GM12878 (cell line): Measurements from ENCODE around the gene CMSS1. TPM values are rescaled to one million over a fixed set of nuclear protein-coding genes. Genes with fewer than 3 reads are reported as not detected.

Experiments
- ATAC-seq: fragments of 200-7000 bp; cut with Tn5 transposase; 3 replicates; pipeline ENCODE4 v1.9.1; 2020; ENCODE audit warnings: mild to moderate bottlenecking, moderate library complexity
- BruUV-seq: library from RNA; stranded (reverse); fragments of 400-500 nt; replicated peaks from 2 replicates; lab custom pipeline; 2021; lab: Mats Ljungman, UMichigan
- CTCF ChIA-PET: fragments of 300-600 bp; sonication (Branson Sonifier 250); formaldehyde crosslinking; extraction: SDS; loops from one replicate; lab custom pipeline; 2021; ENCODE audit warnings: inconsistent platforms; lab: Yijun Ruan, JAX
- POLR2A ChIA-PET: fragments of 350-600 bp; formaldehyde crosslinking; extraction: SDS; loops from one replicate; lab custom pipeline; 2021; ENCODE audit warnings: inconsistent platforms; lab: Charles Lee
- RAD21 ChIA-PET: fragments of 300-600 bp; sonication (Branson Sonifier 250); formaldehyde crosslinking; loops from one replicate; lab custom pipeline; 2023; ENCODE audit warnings: antibody characterized with exemption; ENCODE audit not compliant: unreplicated experiment; lab: Charles Lee
- SMC1A ChIA-PET: fragments of 300-600 bp; sonication (Branson Sonifier 250); formaldehyde crosslinking; loops from one replicate; lab custom pipeline; 2023; ENCODE audit not compliant: unreplicated experiment, uncharacterized antibody; lab: Charles Lee
- DNase-seq: peaks from one replicate; pipeline ENCODE4 v3.0.0-alpha.2; 2011; ENCODE audit warnings: low read depth, low spot score
- FAIRE-seq: peaks from 3 replicates; lab custom pipeline; 2011; peaks lifted over from hg19 to GRCh38; lab: Jason Lieb, UNC
- H2AFZ ChIP-seq: 2 replicates; pipeline ENCODE4 v1.6.0; 2011; ENCODE audit warnings: low read depth, low read length, control low read depth; ENCODE audit not compliant: control insufficient read depth
- H3K27ac ChIP-seq: 2 replicates; pipeline ENCODE4 v1.5.1; 2011; ENCODE audit warnings: control low read depth; ENCODE audit not compliant: control insufficient read depth, insufficient read depth
- H3K27me3 ChIP-seq, 2 experiments: replicated peaks in 1 of 2; 2 replicates each; pipeline versions ENCODE4 v1.6.0 to v1.6.1; 2011; ENCODE audit warnings: low read length in 1 of 2; ENCODE audit not compliant: control insufficient read depth in 2 of 2, insufficient read depth in 2 of 2
- H3K36me3 ChIP-seq, 2 experiments: 2 replicates each; pipeline ENCODE4 v1.5.1; 2011; ENCODE audit warnings: low read length in 1 of 2; ENCODE audit not compliant: control insufficient read depth in 2 of 2, insufficient read depth in 2 of 2
- H3K4me1 ChIP-seq: 2 replicates; pipeline ENCODE4 v1.6.1; 2011; ENCODE audit warnings: mild to moderate bottlenecking, low read length, moderate library complexity, mixed read lengths; ENCODE audit not compliant: control insufficient read depth, insufficient read depth
- H3K4me2 ChIP-seq: 2 replicates; pipeline ENCODE4 v1.6.0; 2011; ENCODE audit warnings: control low read depth; ENCODE audit not compliant: control insufficient read depth, insufficient read depth
- H3K4me3 ChIP-seq: fragments of 200-600 bp; sonication (generic); 2 replicates; pipeline ENCODE4 v1.5.1; 2016
- H3K79me2 ChIP-seq: 2 replicates; pipeline ENCODE4 v1.6.0; 2011; ENCODE audit warnings: low read length; ENCODE audit not compliant: control insufficient read depth, insufficient read depth
- H3K9ac ChIP-seq: 2 replicates; pipeline ENCODE4 v1.8.0; 2011; ENCODE audit warnings: low read length, control low read depth, mixed read lengths; ENCODE audit not compliant: control insufficient read depth, insufficient read depth
- H3K9me3 ChIP-seq: replicated peaks from 3 replicates; pipeline ENCODE4 v1.5.1; 2011; ENCODE audit warnings: mild to moderate bottlenecking, low read length; ENCODE audit not compliant: control insufficient read depth, insufficient read depth
- H4K20me1 ChIP-seq: 2 replicates; pipeline ENCODE4 v1.6.0; 2011; ENCODE audit not compliant: control insufficient read depth, insufficient read depth
- JUNB ChIP-seq: IDR thresholded peaks from 2 replicates; pipeline ENCODE4 v1.6.1; 2016; ENCODE audit warnings: antibody characterized with exemption, mild to moderate bottlenecking
- NR2C2 ChIP-seq: IDR thresholded peaks from 2 replicates; pipeline ENCODE4 v1.6.1; 2011; ENCODE audit warnings: borderline replicate concordance, low read depth; ENCODE audit not compliant: control insufficient read depth, insufficient read length
- NRF1 ChIP-seq: conservative IDR thresholded peaks from 2 replicates; pipeline ENCODE4 v1.6.1; 2011; ENCODE audit warnings: mild to moderate bottlenecking, low read depth, low read length, improper control_type of control experiment
- SIX5 ChIP-seq: IDR thresholded peaks from 2 replicates; pipeline ENCODE4 v1.6.1; 2011; ENCODE audit warnings: mild to moderate bottlenecking, low read depth, low read length, moderate library complexity; ENCODE audit not compliant: severe bottlenecking
- SPI1 ChIP-seq: IDR thresholded peaks from 2 replicates; pipeline ENCODE4 v1.6.1; 2011; ENCODE audit warnings: low read depth, mild to moderate bottlenecking, low read length, moderate library complexity, borderline replicate concordance; ENCODE audit not compliant: insufficient read depth
- STAT3 ChIP-seq: IDR thresholded peaks from 2 replicates; pipeline ENCODE4 v1.6.1; 2011; ENCODE audit warnings: low read depth, low read length, improper control_type of control experiment
- YBX1 ChIP-seq: fragments of 450-650 bp; IDR thresholded peaks from 2 replicates; pipeline ENCODE4 v1.6.1; 2016; ENCODE audit warnings: antibody characterized with exemption
- ZNF622 ChIP-seq: fragments of 450-650 bp; IDR thresholded peaks from 2 replicates; pipeline ENCODE4 v1.6.1; 2017; ENCODE audit warnings: mild to moderate bottlenecking, inconsistent platforms
- WGBS: methylation state at CpG from one replicate; pipeline ENCODE4 v1.1.6; 2016; ENCODE audit warnings: low lambda C conversion rate; ENCODE audit not compliant: insufficient replicate concordance, insufficient coverage; ENCODE audit errors: missing lambda C conversion rate; 5-methylcytosine and 5-hydroxymethylcytosine counted together
- in situ Hi-C: fragments of 300-500 bp; cut with MboI; formaldehyde crosslinking; loops from 9 replicates; pipeline ENCODE4 v1.14.3; 2018; ENCODE audit warnings: mixed read lengths
- intact Hi-C: fragments of 100-400 bp; cut with micrococcal nuclease; formaldehyde crosslinking; loops from one replicate; pipeline ENCODE4 v1.14.2; 2022; ENCODE audit not compliant: unreplicated experiment
- polyA plus RNA-seq, 11 experiments: library from polyadenylated mRNA; depleted of rRNA in 4 of 11; unstranded in 6 of 11; stranded (reverse) in 5 of 11; fragments of >200 nt; fragmentation: Nextera tagmentation in 4 of 11; fragmentation: Illumina TruSeq in 1 of 11; extraction: Ambion mirVana in 4 of 11; extraction: Trizol in 1 of 11; gene quantifications; 1 replicate in 1 of 11; 2 replicates in 10 of 11; pipeline versions ENCODE4 v1.2.1 to v1.2.3, GENCODE V29; 2011 to 2016; ENCODE audit warnings: inconsistent platforms in 2 of 11, missing spikeins in 2 of 11, low read depth in 1 of 11
- total RNA-seq, 4 experiments: library from RNA; depleted of rRNA in 3 of 4; stranded (reverse); fragments of >200 nt in 3 of 4; fragmentation: Illumina TruSeq in 1 of 4; extraction: Trizol in 1 of 4; gene quantifications; 2 replicates each; pipeline versions ENCODE4 v1.2.1 to v1.2.3, GENCODE V29; 2013 to 2021
- TF ChIP-seq, protein P1 (sequence below): fragments of 450-650 bp; conservative IDR thresholded peaks from 2 replicates; pipeline ENCODE4 v1.6.1; 2017; ENCODE audit warnings: mild to moderate bottlenecking, moderate library complexity
- TF ChIP-seq, protein P2 (sequence below): IDR thresholded peaks from 2 replicates; pipeline ENCODE4 v1.6.1; 2012; ENCODE audit warnings: low read depth, low read length, improper control_type of control experiment

Gene CMSS1
- total and polyA plus RNA-seq, 10 of the 15 experiments (the other 5 are each of a cell fraction or from before 2014, with no cell fraction given), result 31.0 to 118 (median 70.1) TPM

DNA sequence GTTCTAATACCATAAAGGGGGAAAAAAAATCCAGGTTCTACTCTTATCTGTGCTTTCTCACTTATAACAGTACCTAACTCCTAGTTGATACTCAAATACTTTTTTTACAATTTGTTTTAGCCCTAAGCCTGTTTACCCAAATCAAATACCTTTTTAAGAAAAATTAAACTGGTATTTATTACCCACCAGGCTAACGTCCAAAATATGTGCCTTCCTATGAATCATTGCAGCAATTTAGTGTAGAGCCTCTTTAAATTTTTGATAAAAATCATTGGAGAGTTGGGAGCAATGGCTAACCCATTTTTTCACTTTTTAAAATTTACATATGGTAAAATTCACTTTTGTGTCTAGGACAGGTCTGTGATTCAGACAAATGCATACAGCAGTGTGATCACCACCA is 268.7 kb downstream of the CMSS1 start:
- POLR2A ChIA-PET, result no interaction called here

More for the DNA sequence above, 268.7 kb downstream of the CMSS1 start:
- no TSS peak for BruUV-seq
- peaks cover 18% of the 10 kb centered on the region for H3K4me1 ChIP-seq
- intact Hi-C loops (no loop called here), in situ Hi-C loops (no loop called here)
- RAD21 ChIA-PET, result interaction anchor here (1.7 kb wide), 1 partner anchor 168 kb away, joined by 5 read pairs; no protein-coding TSS in a partner anchor
- no peak overlapping the region for H3K4me2 ChIP-seq
- no peaks in the 10 kb centered on the region for H4K20me1 ChIP-seq
- FAIRE-seq (no peak), DNase-seq (no peak), ATAC-seq (no peak)
- no peak overlapping the region for H3K27ac ChIP-seq
- no peak overlapping the region for H3K4me3 ChIP-seq
- no peak overlapping the region for H3K9ac ChIP-seq
- CTCF ChIA-PET, result interaction anchor here (0.6 to 3.3 kb wide), 5 partner anchors 18 to 255 kb away, joined by 3 to 11 read pairs (median 3); no protein-coding TSS in a partner anchor
- H3K79me2 ChIP-seq, result no peaks in the 10 kb centered on the region
- H3K27me3 ChIP-seq, result no peaks in the 10 kb centered on the region
- TF ChIP-seq, protein P1, sequence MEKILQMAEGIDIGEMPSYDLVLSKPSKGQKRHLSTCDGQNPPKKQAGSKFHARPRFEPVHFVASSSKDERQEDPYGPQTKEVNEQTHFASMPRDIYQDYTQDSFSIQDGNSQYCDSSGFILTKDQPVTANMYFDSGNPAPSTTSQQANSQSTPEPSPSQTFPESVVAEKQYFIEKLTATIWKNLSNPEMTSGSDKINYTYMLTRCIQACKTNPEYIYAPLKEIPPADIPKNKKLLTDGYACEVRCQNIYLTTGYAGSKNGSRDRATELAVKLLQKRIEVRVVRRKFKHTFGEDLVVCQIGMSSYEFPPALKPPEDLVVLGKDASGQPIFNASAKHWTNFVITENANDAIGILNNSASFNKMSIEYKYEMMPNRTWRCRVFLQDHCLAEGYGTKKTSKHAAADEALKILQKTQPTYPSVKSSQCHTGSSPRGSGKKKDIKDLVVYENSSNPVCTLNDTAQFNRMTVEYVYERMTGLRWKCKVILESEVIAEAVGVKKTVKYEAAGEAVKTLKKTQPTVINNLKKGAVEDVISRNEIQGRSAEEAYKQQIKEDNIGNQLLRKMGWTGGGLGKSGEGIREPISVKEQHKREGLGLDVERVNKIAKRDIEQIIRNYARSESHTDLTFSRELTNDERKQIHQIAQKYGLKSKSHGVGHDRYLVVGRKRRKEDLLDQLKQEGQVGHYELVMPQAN, result no peak
- TF ChIP-seq, protein P2, sequence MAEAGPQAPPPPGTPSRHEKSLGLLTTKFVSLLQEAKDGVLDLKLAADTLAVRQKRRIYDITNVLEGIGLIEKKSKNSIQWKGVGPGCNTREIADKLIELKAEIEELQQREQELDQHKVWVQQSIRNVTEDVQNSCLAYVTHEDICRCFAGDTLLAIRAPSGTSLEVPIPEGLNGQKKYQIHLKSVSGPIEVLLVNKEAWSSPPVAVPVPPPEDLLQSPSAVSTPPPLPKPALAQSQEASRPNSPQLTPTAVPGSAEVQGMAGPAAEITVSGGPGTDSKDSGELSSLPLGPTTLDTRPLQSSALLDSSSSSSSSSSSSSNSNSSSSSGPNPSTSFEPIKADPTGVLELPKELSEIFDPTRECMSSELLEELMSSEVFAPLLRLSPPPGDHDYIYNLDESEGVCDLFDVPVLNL, result no peak
- TF ChIP-seq JUNB (no peak), NR2C2 (no peak), STAT3 (no peak), NRF1 (no peak), SPI1 (no peak), ZNF622 (no peak), YBX1 (no peak), SIX5 (no peak)
- TF ChIP-seq, all 136 proteins: peak for 0
- Histone ChIP-seq H3K36me3 (no peaks in the 10 kb centered on the region), H3K9me3 (no peaks in the 10 kb centered on the region), H2AFZ (no peak overlapping the region)
- SMC1A ChIA-PET, result interaction anchor here (0.7 to 2.8 kb wide), 4 partner anchors 9 to 44 kb away, joined by 3 to 11 read pairs (median 3); no protein-coding TSS in a partner anchor
- WGBS, result 95% methylated on average over 1 of the region's 1 CpG
